GM19455 (cell line): ENCODE data around the gene PRKAR1A.

ENCODE experiments used
- ATAC-seq: cut with Tn5 transposase; IDR thresholded peaks from one replicate; pipeline ENCODE4 v1.9.1; 2021; ENCODE audit not compliant: unreplicated experiment

Gene PRKAR1A

DNA sequence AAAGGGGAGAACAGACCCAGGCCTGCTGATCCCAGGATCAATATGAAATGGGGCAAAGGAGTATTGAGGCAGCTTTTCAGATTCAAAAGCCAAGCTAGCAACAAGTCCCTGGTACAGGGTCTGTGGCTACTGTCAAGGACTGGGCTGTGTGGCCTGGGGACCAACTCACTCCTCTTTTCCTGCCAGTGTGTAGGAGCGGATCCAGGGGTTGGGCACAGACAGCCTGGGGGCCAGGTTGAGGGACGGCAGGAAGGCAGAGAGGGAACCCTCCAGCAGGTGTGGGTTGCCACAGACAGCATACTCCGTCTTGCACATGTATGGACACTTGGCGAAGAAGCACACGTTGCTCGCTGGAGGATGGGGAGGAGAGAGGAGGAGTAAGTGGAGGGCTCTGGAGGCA lies 29.6 kb downstream of the PRKAR1A start:
- ATAC-seq, result no peak

DNA sequence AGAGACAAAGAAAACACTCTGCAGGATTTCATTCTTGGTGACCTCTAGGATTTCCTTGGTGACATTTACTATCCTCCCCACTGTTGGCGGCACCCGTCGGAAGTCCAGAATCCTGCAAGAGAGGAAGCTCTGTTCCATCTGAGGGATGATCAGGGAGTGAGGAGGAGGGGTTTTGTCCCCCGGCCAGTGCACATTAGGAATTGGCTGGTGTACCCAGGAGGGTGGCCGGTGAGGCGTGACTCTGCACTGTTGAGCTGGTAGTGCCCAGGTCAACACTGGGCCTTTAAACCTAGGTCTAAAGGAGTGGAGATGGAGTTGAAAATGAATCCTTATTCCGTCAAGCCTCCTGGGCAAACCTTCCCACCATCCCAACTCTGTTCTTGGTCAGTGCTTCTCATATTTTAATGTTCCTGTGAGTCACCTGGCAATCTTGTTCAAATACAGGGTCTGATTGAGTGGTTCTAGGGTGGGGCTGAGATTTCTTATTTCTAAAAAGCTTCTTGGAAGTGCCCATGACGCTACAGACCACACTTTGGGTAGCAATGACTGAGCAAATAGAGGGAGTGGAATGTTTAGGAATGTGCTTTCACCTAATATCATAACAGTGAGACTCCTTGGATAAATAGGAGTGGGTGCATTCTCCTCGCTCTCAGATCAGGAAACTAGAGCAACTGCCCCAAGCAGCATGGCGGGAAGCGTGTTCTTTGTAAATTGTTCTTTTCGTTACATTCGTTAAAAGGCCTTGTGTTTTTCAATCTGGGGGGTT lies 30.7 kb downstream of the PRKAR1A start:
- ATAC-seq, result no peak

DNA sequence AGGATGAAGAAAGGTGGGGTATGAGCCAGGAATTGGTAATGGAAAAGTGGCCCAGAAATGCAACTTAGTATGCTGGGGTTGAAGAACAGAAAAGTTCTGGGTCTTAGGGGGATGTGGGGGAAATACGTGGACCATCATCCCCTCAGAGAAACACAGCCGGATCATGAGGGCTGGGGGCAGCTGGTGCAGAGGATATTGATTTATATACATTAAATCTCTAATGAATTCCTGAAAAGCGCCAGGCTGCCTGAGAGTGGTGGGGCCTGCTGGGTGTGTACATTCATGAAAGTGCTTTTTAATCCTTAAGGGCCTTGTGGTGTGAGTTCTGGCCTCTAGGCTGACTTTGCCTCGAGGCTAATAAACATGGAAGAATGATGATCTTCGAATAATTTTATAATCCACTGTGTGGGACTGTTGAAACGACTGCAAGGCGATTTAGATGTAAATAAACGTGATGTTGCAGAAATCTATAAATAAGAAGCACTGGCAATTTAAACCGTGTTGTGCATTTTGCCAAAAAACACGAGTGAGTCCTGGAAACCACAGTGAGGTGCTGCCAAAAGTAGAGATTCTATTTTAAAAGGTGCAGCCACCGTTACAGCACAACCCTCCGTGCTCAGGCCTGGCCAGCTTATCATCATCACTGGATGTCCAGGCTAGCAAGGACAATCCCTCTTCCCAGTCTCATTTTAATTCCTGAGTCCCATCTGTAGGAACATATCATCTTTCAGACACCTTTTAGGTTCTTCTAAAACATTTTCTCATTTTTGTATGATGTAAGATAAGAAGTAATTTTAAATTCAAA lies 32.1 kb downstream of the PRKAR1A start:
- ATAC-seq, result no peak

DNA sequence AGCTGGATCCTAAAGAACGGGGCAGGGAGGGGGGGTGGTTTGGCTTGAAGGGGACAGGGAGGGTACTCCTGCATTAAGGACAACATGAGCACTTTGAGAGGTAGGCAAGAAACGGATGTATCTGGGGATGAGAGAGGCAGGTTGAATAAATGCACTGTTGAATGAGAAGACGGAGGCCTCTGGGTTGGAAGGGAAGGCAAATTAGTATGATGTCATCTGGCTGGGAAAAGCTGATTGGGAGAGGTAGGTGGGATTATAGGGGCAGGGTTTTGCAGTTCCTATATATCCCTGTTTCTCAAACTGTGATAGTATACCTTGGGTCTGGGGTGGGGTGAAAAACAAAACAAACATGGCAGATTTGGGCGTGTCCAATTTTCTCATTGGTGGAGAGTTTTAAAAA lies 44.3 kb downstream of the PRKAR1A start:
- ATAC-seq, result no peak

DNA sequence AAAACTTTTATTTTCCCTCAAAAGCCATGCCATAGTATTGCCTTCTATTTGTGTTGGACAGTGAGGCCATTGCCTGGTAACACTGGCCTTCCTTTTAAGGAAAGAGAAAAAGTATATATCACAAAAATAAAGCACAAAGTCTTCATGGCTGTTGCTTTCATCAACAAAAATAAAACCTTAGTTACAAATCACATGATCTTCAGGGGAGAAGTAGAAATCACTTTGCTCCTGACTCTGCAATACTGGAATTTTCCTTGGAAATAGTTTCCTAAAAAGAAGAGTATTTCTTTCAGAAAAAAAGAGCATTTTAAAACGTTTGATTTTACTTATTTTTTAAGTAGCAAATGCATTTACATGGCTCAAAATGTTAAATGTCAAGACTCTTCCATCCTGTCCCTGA lies 47.1 kb downstream of the PRKAR1A start:
- no peak for ATAC-seq

DNA sequence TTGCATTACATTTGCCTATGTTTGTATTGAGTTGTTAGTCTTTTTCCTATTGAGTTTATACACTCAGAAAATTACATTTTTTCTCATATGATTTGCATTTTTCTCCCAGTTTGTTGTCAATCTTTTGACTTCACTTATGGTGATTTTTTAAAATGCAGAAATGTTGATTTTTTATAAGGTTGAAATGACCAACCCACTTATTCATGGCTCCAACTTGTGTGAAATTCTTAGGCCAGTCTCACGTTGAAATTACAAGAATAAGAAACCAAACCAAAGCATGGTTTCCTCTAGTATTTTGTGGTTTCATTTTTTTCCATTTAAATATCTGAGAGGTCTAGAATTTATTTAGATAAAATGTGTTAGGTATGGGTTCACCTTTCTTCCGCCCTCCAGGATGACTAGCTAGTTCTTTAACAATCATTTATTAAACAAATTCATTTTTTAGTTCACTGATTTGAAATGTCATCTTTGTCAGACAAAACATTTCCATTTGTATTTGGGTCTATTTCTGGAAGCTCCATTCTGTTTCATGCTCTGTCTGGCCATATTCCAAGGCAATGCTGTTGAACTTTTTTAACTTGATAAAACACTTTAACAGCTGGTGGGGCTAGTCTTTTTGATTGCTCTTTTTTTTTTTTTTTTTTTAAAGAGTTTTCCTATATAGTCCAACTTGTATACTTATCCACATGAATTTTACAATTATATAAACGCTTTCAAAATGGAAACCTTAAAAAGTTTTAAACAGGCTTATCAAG lies 48.9 kb downstream of the PRKAR1A start:
- no peak for ATAC-seq

DNA sequence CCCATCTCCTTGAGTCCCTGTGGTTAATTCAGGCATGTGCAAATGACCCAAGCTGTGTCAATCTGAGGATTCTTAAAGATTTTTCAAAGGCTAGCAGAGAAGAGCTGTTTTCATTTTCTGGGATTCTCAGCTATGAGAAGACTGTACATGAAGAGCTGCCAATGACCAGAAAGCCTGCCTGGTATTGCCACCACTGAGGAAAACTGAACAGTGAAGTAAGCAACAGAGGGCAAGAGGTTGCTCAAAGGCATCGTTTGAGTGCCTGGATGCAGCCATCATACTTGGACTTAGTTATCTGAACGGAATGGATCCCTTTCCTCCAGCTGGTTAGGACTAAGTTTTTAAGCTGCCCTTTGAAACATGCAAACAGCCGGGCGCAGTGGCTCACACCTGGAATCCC lies 50.5 kb downstream of the PRKAR1A start:
- no peak for ATAC-seq

DNA sequence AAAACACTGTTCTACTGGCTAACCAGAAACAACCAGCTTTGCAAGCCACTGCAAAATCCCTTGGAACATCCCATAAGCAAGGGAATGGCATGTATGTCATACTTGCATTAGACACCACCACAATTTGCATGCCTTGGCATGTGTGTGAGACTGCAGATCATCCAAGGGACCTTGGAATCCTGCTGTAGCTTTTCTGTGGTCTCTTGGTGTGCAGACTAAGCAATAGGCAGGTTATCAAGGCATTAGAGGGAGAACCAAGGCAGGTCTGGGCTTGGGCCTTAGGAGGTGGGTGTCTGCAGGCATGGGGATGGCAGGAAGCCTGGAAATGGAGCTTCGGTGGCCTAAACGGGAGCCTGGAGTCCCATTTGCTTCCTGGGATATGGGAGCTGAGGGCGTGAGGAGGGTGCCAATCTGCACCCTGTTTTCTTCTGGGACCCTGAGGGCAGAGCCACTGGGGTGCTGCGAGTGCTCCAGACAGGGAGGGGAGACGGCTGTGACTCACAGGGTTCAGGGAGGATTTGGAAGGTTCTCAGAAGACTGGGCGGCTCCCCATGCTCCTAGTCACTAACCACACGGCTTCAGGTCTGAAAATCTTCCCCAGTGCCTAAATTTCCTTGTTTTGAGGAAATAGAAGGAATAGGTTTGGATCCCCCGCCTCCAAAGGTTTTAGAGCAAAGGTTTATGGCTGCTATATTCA lies 52.3 kb downstream of the PRKAR1A start:
- ATAC-seq, result no peak

DNA sequence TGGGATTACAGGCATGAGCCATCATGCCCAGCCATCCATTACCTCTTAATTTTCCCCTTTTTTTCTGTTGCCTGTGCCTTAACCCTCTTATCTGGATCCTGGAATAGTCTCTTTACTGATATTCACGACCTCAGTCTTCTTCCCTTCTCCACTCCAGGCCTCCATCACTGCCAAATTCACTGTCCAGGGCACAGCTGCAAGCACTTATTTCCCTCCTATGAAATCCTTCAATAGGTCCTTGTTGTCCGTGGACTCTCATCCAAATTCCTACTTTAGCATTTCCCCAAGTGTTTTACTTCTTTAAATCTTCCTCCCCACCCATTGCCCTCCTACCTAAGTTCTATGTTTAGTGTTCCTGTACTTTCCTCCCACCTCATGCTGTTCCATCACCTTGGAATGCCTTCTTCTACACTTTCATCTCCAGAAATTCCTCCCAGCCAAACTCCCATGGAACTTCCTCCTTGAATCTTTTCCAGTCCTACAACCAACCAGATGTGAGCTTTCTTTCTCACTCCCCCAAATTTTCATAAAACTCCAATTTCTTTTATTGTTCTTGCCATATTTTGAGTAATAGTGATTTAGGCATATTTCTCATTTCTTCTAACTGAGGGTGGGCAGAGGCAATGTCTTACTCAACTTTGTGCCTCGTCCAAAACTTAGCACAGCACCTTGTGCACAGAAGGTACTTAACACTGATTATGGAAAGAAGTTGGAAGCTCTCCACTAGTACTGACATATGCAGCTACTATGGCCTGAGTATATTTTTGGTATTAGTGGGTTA lies 53.6 kb downstream of the PRKAR1A start:
- ATAC-seq, result no peak

DNA sequence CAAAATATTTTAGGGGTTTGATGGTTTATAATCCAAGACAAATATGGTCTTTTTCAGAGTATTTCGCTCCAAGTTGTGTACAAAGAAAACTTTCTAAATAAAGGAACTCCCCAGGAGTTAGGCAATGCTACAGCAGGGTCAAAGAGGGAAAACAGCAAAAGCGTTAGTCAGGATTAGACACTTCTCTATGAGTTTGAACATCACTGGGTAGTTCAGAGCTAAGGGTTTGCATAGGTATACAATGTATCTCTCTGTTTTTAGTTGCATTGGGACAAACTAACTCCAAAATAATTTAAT lies 54.2 kb downstream of the PRKAR1A start:
- ATAC-seq, result no peak

DNA sequence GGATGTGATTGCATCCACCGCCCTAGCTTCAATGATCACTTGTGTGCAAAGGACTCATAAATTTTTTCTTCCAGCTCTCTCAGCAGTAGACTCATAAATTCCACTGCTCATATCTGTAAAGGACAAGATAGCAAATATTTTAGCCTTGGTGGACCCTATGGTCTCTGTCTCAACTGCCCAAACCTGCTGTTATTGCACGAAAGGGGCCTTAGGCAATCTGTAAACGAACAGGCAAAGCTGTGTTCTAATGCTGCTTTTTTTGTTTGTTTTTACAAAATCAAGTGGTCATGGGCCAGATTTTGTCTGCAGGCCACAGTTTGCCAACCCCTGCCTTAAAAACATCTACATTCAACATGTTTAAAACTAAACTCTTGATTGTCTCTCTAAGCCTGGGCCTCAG lies 54.8 kb downstream of the PRKAR1A start:
- no peak for ATAC-seq

DNA sequence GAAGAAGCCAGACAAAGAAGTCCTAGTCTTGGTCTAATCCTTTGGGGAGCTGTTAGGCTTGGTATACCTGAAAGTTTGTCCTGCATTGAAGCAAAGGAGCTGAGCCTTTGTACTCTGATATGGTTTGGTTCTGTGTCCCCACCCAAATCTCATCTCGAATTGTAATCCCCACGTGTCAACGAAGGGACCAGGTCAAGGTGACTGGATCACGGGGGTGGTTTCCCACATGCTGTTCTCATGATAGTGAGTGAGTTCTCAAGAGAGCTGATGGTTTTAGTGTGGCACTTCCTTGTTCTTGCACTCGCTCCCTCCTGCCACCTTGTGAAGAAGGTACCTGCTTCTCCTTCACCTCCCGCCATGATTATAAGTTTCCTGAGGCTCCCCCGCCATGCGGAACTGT lies 55.4 kb downstream of the PRKAR1A start:
- ATAC-seq, result no peak

DNA sequence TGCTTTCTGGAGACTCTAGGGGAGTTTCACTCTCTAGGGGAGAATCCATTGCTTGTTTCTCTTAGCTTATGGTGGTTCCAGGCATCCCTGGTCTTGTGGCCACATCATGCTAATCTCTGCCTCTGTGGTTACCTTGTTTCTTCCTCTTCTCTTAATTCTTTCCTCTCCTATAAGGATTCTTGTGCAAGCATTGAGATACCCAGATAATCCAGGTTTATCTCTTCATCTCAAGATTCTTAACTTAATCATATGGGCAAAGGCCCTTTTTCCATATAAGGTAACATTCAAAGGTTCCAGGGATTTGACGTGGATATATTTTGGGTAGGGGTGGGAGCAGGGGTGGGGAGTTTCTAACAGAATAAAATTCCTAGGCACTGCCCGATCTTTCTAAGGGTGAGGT lies 56.4 kb downstream of the PRKAR1A start:
- no peak for ATAC-seq

DNA sequence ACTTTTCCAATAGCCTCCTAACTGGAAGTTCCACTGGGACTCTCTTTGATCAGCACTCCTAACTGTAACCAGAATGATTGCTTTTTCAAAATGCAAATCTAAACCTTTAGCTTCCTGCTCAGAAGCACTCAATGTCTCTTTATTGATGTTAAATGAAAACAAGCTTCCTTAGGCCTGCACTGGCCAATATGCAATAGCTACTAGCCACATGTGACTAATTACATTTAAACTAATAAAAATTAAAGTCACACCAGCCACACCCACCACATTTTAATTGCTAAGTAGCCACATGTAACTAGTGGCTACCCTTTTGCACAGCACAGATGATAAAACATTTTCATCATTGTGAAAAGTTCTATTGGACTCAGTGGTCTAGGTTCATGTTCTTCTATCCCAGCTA lies 57.1 kb downstream of the PRKAR1A start:
- ATAC-seq, result no peak

DNA sequence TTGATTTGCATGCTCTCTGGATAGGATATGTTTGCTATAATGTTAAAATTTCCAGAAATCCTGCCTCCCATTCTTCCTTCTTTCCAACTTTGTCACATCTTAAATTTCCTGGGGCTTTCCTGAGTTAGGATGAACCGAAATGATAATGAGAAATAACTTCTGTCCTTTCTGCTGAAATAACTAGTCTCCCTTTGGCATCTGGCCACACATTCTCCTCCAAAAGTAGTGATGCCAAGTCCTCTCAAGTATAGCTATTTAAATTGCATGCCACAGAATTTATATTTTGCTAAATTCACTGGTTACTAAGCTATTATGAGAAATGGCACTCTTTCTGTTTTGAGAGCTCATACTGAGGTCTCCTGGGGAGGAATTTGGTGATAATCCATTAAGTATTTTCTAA lies 58.3 kb downstream of the PRKAR1A start:
- ATAC-seq, result no peak

DNA sequence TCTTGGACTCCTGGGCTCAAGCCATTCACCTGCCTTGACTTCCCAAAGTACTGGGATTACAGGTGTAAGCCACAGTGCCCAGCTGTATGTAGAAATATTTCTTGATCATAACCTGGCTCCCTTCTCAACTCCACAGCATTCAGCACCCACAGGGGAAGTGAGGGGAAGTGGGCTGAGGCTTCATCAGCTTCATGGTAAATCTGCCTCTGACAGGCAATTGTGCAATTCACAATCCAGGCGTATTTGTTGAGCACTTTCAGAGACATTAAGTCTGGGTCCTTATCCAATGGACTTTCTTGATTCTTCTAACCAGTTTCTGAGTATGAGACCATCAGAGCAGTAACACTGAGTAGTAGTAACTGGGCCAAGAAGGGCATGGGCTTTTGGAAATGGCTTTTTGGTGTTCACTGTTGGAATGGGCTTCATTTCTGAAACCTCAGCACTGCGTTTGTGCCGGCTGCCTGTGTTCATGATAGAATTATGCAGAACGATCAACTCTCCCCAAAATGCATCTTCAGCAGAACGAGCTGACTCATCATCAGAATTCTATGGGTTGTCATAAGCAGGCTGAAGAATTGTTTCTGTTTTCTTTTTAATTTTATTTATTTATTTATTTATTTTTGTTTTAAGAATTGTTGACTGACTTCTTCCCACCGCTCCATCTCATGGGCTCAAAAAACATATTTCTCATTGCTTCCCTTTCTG lies 60.1 kb downstream of the PRKAR1A start:
- ATAC-seq, result no peak

DNA sequence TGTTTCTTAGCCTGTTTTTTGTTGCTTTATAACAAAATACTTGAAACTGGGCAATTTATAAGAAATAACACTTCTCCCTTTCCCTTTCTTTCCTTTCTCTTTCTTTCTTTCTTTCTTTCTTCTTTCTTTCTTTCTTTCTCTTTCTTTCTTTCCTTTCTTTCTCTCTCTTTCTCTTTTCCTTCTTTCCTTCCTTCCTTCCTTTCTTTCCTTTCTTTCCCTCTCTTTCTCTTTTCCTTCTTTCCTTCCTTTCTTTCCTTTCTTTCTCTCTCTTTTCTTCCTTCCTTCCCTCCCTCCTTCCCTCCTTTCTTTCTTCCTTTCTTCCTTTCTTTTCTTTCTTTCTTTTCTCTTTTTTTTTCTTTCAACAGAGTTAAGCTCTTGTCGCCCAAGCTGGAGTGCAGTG lies 61.1 kb downstream of the PRKAR1A start:
- no peak for ATAC-seq

DNA sequence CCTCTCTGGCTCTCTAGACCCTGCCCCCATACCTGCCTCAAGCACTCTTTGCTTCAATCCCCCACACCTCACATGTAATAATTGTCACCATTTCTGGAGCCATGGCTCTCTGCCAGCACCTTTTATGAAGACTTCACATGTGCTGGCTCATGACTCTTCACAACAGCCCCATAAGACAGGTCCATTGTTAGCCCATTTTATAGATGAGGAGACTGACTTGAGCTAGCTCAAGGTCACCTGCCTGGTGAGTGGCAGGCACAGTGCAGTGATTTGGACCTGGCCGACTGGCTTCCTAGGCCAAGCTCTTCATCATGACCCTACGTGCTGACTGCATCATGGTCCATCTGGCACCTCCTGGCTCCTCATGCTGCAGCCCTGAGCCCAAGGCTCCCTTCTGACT lies 63.9 kb downstream of the PRKAR1A start:
- ATAC-seq, result no peak

DNA sequence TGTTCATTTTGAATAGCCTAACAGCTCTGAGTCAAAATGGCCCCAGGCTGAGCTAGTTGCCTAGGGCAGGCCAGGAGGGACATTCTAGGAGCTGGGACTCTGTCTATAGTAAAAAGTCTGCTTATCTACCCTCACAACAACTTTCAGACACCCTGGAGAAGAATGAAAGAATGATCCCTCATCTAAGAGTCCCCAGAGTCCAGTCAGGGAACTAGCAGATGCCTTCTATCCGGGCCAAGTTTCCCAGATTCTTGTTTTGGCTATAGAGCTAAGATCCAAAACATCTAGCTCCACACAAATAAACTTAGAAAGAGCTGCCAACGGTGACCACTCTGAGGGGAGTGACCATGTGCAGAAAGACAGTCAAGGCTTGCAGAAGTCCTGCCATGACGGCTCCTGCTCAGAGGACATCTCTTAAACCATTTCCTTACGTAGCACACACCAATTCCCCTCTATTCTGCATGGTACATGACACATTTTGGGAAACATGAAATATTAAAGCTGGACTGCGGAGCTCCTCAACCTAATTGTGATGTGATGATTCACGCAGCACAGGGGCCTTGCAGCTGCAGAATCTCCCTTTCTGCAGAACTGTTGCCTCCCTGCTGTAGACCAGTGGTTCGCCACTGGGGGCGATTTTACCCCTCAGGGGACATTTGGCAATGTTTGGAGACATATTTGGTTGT lies 64.7 kb downstream of the PRKAR1A start:
- ATAC-seq, result no peak

DNA sequence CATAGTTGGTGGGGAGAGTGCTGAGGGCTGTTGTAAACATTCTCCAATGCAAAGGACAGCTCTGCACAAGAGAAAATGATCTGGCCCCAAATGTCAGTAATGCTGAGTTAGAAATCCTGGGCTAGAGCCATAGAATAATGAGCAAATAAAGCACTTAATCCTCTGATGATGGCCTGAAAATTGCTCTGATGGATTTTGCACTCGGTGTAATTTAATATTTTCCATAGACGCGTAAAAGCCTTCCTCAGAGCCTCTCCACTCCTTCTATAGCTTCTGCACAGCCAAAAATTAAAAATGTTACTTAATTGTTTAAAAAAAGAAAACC lies 65.2 kb downstream of the PRKAR1A start:
- ATAC-seq, result no peak
